HCT116 (cell line): Measurements from ENCODE around the gene OBP2B.

Source experiments
- CEBPB ChIP-seq: IDR thresholded peaks from 2 replicates; pipeline ENCODE4 v1.6.1; 2012; ENCODE audit warnings: low read depth
- CTCF ChIP-seq, 3 experiments: fragments of 200-600 bp in 1 of 3; sonication (generic) in 1 of 3; IDR thresholded peaks in 2 of 3; conservative IDR thresholded peaks in 1 of 3; 2 replicates each; pipeline ENCODE4 v1.5.1; 2012 to 2017; ENCODE audit warnings: low read depth in 2 of 3, low read length in 2 of 3, antibody characterized with exemption in 1 of 3, borderline replicate concordance in 1 of 3, control low read depth in 1 of 3, mild to moderate bottlenecking in 1 of 3, mixed read lengths in 1 of 3, mixed run types in 1 of 3, moderate library complexity in 1 of 3; ENCODE audit not compliant: insufficient read depth in 1 of 3
- EZH2 ChIP-seq: fragments of 200-600 bp; sonication (generic); IDR thresholded peaks from 2 replicates; pipeline ENCODE4 v1.6.1; 2017; ENCODE audit warnings: antibody characterized with exemption, mixed run types
- POLR2A ChIP-seq: IDR thresholded peaks from 2 replicates; pipeline ENCODE4 v1.7.0; 2011; ENCODE audit warnings: borderline replicate concordance; ENCODE audit not compliant: insufficient read depth, insufficient read length; ENCODE audit errors: extremely low read depth
- POLR2AphosphoS5 ChIP-seq: IDR thresholded peaks from 2 replicates; pipeline ENCODE4 v1.6.1; 2011; ENCODE audit warnings: mild to moderate bottlenecking, low read depth, low read length, moderate library complexity
- RAD21 ChIP-seq: IDR thresholded peaks from 2 replicates; pipeline ENCODE4 v1.6.1; 2012; ENCODE audit warnings: low read depth, mild to moderate bottlenecking
- SP1 ChIP-seq: IDR thresholded peaks from 2 replicates; pipeline ENCODE4 v1.6.1; 2012; ENCODE audit warnings: low read depth
- SRF ChIP-seq: IDR thresholded peaks from 2 replicates; pipeline ENCODE4 v1.6.1; 2012; ENCODE audit warnings: low read depth
- TCF7L2 ChIP-seq: IDR thresholded peaks from 2 replicates; pipeline ENCODE4 v1.7.0; 2011; ENCODE audit warnings: borderline replicate concordance, inconsistent platforms; ENCODE audit not compliant: insufficient read depth, insufficient read length; ENCODE audit errors: extremely low read depth
- YY1 ChIP-seq: IDR thresholded peaks from 2 replicates; pipeline ENCODE4 v1.6.1; 2011; ENCODE audit warnings: low read length, low read depth, moderate library complexity, mild to moderate bottlenecking; ENCODE audit not compliant: insufficient replicate concordance; ENCODE audit errors: extremely low read depth
- ZFX ChIP-seq: fragments of 450-650 bp; IDR thresholded peaks from 2 replicates; pipeline ENCODE4 v1.6.1; 2017
- TF ChIP-seq, protein P1 (sequence below): IDR thresholded peaks from 2 replicates; pipeline ENCODE4 v1.6.1; 2012; ENCODE audit warnings: low read depth
- TF ChIP-seq, protein P2 (sequence below): IDR thresholded peaks from 2 replicates; pipeline ENCODE4 v1.6.1; 2012

DNA sequence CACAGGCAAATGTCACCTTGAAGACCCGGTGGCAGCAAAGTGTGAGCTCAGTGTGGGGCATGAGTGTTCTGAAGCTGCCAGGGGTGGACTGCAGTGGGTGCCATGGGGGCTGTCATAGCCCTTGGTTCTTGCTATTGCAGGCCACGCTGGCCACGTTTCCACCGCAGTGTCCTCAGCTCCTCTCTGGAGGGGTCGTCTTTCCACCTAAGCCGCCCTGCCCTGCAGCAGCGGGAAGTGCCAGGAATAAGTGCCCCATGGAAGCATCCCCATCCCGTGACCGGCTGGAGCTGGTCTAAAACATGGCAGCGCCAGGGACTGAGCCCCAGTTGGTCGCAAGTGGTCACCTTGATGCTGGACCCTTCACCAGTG, 6.9 kb downstream of the OBP2B start:
- TF ChIP-seq CTCF (IDR thresholded peaks at IDR 0.05 in 2 of 3, conservative IDR thresholded peaks at IDR 0.05 in 1 of 3; ENCODE audit: borderline replicate concordance in 1 of 3, insufficient read depth in 1 of 3, low read depth in 2 of 3, low read length in 2 of 3) = no peak
- TF ChIP-seq SP1 = no peak
- TF ChIP-seq, protein P1, sequence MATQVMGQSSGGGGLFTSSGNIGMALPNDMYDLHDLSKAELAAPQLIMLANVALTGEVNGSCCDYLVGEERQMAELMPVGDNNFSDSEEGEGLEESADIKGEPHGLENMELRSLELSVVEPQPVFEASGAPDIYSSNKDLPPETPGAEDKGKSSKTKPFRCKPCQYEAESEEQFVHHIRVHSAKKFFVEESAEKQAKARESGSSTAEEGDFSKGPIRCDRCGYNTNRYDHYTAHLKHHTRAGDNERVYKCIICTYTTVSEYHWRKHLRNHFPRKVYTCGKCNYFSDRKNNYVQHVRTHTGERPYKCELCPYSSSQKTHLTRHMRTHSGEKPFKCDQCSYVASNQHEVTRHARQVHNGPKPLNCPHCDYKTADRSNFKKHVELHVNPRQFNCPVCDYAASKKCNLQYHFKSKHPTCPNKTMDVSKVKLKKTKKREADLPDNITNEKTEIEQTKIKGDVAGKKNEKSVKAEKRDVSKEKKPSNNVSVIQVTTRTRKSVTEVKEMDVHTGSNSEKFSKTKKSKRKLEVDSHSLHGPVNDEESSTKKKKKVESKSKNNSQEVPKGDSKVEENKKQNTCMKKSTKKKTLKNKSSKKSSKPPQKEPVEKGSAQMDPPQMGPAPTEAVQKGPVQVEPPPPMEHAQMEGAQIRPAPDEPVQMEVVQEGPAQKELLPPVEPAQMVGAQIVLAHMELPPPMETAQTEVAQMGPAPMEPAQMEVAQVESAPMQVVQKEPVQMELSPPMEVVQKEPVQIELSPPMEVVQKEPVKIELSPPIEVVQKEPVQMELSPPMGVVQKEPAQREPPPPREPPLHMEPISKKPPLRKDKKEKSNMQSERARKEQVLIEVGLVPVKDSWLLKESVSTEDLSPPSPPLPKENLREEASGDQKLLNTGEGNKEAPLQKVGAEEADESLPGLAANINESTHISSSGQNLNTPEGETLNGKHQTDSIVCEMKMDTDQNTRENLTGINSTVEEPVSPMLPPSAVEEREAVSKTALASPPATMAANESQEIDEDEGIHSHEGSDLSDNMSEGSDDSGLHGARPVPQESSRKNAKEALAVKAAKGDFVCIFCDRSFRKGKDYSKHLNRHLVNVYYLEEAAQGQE = no peak
- TF ChIP-seq POLR2A = no peak
- no peak for TF ChIP-seq POLR2AphosphoS5
- TF ChIP-seq EZH2 = no peak
- no peak for TF ChIP-seq RAD21
- TF ChIP-seq, protein P2, sequence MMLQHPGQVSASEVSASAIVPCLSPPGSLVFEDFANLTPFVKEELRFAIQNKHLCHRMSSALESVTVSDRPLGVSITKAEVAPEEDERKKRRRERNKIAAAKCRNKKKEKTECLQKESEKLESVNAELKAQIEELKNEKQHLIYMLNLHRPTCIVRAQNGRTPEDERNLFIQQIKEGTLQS = no peak
- no peak for TF ChIP-seq YY1
- no peak for TF ChIP-seq SRF
- TF ChIP-seq ZFX = no peak
- TF ChIP-seq CEBPB = no peak
- TF ChIP-seq TCF7L2 = no peak
